Measurements from ENCODE around the gene DBX2.
"Not testable (repeated sequence)": the region's sequence is repeated elsewhere in the genome, so short reads cannot be mapped to it uniquely, and the experiment has no call there.

DBX2 gene

DNA sequence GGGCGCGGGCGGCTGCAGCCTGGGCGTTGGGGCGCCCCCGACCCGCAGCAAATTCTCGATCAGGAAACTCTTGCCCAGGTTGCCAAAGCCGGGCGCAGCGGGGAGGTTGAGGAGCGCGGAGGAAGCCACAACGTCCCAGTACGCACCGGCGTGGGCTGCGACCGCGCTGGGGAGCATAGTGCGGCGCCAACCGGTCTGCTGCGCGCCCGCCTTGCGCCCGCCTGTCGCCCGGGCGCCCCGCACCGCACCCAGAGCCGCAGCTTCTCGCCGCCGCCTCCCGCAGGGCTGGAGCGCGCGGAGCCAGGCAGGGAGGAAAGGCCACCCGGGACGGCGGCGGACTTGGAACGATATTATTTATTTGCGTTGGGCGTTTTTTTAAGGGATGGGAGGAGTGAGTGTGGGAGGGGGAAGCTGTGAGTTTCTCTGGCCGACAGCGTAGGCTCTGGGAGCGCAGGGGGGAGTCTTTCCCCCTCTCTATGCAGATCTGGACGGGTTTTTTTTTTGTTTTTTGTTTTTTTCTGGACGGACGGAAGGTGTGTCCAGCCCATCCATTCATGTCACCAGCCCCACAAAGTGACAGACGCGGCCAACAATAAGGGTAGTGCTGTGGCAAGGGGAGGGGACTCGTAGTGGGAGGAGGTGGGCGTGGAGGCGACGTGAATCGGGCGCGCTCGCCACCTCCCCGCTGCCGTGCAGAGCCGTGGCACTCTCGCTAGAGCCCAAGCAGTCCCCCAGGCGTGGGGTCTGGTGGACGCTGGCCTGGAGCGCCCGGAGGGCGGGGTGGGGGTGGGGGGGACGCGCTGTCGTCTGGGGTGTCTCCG is at the start of gene DBX2:
Gene DBX2 (minus strand): TSS at position 349 of the 821 bp plus-strand sequence. CDS start 172 bp downstream, at position 177.
- DNase-seq: no peak

DNA sequence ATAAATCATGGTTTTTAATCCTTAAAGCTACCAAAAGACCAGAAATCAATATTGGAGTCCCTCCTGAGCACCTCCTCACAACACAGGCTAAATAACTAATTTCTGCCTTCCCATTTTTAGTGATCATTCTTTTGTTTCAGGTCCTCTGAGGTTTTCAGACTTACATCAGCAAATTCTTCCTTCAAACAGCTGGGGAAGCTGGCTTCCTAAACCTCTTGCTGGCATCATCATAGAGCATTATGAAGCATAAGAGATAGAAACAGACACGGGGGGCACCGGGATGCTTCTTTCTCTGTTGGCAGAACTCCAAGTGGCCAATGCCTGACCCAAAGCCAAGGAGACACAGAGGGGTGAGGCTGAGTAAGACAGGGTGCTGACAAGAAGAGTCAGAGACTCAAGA is 47.9 kb upstream of the DBX2 start:
- DNase-seq: no peak

DNA sequence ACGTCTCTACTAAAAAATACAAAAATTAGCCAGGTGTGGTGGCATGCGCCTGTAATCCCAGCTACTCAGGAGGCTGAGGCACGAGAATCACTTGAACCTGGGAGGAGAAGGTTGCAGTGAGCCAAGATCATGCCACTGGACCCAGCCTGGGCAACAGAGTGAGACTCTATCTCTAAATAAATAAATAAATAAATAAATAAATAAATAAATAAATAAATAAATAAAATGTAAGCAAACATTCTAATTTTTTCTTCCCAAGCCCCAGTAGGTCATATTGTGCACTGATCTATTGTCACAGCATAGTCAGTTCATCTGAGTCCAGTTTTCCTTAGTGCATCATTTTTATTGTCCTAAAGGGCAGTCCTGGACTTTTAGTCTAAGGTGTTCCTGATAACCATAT is 44.5 kb upstream of the DBX2 start:
- DNase-seq: not testable (repeated sequence)

DNA sequence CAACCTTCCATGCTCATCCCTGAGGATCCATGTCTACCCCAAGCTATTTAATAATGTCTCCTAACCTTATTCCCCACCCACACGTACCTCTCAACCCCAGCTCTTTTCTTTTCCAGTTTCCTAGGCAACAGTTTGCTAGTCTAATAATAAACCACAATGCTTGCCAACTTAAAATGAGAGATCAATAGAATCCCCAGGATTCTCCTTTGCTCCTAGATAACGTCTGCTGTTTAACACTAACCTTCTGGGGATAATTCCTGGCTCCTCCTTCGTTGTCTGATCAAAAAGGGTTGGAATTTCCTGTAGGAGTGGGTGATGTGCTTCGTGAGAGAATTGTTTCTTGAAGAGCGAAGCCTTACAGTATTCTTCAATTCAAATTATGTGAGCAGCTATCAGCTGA is 42.2 kb upstream of the DBX2 start:
- DNase-seq: no peak

DNA sequence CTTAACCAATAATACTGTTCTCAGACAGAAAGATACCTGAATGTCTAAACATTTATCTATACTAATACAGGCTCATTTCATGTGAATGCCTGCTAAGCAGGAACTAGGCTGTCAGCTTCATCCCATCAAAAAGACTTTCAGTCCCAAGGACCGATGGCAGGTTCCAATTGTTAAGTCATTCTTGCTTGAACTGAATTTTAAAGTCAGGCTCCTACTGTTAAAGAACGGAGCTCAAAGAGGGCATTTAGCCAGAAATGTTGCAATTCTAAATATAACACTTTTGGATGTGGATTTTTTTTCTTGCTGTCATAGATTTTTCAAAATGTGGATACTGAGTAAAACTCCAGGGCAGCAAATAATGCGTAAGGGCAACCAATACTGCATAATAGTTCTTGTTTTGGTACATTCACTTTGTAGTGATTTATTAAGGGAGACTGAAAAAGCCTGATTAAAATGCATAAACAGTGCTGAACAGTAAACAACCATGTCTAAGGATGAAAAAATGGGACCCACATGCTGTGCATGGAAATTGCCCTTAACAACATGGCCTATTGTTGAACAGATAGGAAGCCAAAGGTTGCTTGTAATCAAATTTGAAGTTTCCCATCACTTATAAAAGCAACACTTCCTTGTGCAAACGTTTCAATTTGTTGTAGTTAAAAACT is 38.6 kb upstream of the DBX2 start:
- DNase-seq: no peak

DNA sequence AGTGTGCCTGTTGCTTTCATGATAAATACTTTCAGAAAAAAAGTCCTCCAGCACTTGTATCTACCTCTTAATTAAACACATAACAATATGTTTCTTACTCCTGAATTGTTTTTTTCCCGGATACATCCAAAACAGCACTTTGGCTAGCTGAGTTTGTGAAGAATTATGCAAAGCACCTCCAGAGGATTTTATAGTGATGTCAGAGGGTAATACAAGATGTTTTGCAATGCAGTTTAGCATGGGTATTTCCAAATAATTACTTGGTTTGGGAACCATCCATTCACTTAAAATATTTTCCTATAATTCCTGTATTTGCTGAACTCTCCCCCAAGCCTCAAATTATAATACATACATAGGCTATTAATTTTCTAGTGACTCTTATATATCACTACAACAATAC is 37.7 kb upstream of the DBX2 start:
- no peak for DNase-seq

DNA sequence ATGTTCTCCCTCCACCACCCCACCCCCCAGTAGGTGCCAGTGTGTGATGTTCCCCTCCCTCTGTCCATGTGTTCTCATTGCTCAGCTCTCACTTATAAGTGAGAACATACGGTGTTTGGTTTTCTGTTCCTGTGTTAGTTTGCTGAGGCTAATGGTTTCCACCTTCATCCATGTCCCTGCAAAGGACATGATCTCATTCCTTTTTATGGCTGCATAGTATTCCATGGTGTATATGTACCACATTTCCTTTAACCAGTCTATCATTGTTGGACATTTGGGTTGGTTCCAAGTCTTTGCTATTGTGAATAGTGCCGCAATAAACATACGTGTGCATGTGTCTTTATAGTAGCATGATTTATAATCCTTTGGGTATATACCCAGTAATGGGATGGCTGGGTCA is 33.3 kb upstream of the DBX2 start:
- DNase-seq: not testable (repeated sequence)

DNA sequence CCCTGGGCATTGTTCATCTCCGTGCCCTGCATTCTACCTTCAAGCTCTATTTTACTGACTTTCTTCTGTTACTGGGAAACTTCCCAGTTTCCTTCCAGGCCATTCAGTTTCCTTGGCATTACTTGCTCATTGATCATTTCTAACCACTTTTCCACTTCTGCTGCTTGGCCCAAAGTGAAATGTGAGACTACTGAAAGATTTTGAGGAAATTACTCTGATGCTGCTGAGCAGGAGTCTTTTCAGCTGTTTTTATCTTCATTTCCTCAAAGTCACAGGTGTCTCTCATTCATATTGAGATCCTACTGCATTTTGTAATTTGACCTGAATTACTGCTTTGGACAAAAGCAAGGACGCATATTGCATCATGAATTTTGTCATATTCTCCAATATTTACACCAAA is 26.4 kb upstream of the DBX2 start:
- no peak for DNase-seq

DNA sequence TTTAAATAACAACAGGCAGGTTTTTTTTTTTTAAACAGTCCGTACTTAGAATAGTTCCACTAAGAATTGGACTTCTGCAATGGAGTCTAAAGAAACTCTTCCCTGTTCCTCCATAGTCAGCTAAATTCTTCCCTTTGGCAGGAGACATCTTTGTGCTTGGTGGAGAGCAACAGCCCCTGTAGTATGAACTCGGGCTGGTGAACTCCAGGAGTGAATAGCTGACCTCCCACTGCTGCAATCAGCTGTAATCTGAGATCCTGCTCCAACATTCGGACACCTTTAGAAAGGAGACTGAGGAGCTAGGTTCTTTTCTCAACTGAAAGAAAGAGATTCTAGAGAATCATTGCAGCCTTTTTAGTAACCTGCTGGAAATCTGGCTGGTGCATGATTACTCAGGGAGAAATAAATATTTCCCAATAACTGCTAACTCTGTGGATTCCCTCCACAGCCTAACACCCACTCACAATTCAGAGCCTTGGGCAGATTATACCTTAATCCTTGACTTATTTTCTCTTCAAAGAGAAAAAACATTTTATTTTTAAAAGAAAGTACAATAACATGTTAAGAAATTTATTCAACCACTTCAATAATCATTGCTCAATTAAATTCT is 25.6 kb upstream of the DBX2 start:
- DNase-seq: no peak

DNA sequence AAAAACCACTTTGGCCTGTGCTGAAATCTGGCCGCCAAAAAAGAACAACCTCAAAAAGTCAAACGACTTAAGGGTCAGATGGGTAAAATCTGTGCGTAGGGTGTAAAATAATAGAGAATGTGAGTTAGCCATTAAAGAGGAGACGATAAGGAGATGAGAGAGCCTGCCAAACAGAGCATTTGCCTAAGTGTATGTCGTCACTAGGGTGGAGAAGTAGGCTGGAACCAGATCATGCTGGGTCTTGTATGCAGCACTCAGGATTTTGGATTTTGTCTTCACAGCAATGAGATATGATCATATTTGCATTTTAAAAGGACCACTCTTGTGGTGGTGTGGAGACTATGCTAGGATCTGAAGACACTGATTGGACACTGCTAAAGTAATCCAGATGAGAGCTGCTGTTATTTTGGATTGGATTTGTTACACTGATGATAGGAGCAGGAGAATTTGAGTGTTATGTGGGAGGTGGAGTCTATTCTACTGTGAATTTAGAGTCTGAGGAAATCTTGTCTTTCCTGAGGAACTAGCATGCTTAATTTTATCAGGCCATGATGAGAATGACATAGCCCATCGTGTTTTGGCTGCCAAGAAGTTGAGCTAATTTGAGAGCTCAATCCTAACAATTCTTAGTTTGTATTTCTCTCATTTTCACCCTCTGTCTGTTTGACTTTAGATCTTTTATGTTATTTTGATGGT is 24.8 kb upstream of the DBX2 start:
- no peak for DNase-seq

DNA sequence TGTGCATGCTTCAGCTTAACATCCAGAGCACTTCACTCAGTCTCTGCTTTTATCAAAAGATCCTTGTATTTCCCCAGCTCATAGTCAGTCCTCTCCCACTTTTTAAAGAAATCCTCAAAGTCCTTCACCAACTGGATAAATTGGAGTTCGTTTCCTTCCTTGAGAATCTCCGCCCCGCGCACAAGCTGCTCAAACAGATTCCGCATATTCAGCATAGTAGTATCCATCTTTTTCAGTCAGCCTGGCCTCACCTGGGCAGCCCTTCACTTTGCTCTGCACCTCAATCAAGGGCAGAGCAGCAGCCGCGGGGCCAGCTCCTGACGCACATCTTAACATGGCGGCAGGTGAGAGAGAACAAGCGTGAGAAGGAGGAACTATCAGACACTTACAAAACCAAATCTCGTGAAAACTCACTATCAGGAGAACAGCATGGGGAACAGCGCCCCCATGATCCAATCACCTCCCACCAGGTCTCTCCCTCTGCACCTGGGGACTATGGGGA is 14.3 kb upstream of the DBX2 start:
- no peak for DNase-seq

DNA sequence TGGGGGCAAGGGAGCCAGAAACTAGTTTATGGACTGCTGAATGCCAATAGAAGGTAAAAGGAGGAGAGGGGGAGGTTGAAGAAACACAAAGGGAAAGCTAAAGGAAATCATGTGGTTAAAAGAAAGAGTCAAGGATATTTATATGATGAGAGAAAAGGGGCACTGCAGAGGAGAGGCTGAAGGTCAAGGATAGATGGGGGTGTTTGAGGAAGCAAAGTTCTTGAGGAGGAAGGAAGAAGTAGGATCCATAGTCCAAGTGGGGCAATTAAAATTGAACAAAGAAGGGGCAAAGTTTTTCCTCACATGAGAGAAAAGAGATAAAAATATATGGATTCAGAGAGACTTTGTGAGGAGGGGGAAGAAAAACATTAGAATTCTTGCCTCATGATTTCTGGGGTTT is 10.1 kb upstream of the DBX2 start:
- DNase-seq: no peak

DNA sequence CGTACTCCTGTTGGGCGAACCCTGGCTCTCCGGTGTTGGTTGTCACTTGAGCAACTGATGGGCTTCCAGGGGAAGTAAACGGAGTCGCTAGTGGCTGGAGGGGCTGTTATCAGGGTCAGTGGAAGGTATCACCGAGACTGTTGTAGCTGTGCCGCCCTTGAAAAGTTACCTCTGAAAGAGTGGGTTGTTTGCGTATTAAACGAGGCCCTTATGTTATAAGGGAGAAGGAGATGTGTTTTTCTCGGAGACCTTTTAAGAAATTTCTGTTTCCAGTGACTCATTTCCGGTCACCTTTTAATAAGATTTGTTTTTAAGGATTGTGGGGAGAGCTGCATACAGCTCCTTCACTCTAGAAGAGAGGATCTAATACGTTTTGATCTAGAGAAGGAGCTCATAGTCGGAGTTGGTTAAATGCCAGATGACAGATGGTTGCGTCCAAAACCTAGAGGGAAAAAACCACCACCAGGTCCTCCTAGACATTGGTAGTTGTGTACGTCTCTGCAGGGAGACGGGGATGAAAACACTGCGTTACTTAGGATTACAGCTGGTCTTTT is 750 bp upstream of the DBX2 start:
- DNase-seq: no peak

DNA sequence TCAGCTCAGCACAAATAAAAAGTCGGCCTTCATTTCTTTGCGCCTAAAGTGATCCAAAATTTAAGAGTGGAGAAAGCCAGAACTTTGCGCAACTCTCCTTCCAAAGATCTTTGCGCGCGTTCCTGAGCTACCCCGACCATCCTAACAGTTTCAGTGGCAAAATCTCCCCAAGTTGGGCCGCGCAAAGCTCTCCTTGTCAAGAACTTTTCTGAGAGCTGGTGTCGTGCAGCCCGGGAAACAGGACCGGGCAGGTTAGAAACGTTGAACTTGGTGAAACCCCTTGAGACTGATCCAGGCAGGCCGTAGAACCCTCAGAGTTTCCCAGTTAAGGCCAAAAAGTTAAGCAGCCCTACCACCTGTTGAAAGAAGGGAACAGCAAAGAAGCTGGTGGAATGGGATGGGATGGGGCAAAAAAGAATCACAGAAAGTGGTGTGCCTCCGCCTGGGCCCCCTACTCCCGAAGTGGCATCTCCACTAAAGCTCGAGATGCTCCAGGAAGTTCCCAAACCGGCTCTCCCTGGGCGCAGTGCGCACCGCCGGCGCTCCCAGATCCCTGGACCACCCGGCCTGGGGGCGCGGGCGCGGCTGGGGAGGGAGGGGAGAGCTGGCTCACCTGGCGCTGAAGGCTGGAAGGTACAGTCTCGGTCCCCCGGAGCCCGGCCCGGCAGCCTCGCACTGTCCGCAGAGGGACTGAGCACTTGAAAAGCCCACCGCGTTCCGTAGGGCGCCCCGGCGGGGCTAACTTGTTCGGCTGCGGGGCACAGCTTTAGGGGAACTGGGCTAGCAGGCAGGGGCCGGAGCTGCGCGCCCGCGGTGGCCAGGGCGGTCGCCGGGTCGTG is 768 bp downstream of the DBX2 start:
- no peak for DNase-seq

DNA sequence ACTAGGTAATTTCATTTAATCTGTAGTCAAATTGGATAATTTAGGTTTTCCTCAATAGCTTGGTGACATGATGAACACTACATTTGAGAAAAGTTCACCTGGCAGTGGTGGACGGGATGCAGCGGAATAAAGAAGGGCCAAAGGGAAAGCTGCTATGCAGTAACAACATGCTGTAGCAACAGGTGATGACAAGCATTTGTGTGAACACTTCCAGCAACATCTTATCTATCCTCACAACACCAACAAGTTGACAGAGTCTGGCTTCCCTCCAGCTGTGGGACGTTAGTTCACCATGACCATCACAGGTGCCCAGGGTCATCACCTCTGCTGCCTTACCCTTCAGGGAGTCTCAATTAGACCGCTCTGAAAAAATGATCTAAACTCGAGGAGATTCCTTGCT is 8.3 kb downstream of the DBX2 start:
- DNase-seq: no peak

DNA sequence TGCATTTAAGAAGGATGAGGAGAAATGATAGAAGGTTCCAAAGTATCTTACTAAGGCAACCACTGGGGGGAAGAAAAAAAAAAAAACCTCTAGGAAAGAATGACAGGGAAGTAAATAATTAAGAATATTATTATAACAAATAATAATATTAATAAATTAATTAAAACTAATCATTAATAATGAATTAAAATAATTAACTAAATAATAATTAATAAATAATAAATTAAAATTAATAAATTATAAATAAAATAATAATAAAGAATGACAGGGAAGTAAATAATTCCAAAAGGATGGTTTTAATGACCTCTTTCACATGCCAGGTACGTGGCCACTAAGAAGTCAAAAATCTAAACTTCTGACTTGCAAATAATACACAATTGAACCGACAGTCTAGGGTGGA is 9.9 kb downstream of the DBX2 start:
- DNase-seq: no peak

DNA sequence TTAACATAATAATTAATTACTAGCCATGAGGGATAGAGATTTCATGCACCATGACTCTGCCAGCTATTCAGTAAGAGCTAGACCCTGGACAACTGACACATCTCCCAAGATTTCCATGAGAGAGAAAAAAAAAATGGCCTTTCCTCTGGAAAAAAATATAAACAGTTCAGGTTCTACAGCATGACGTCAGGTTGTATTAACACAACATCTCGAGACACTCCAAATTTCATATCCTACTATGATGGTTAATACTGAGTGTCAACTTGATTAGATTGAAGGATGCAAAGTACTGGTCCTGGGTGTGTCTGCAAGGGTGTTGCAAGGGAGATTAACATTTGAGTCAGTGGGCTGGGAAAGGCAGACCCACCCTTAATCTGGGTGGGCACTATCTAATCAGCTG is 11.1 kb downstream of the DBX2 start:
- DNase-seq: no peak

DNA sequence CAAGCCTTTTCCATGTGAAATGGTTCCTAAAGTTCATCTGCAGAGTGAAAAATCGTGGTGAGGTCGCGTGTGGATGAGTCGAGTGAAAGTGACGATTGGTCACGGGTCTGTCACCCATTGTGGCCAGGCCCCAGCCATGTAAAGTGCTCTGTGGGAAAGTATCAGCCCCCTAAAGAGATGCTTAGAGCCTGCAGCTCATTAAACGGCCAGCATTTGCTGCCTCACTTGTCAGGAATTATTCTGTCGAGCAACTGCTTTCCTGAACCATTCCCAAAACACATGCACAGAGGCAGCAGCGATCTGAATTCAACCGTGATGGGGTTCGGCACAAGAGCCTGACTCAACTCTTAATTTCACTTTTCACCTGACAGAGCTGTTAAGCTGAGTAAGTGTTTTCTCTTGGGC is 16.0 kb downstream of the DBX2 start:
- no peak for DNase-seq

DNA sequence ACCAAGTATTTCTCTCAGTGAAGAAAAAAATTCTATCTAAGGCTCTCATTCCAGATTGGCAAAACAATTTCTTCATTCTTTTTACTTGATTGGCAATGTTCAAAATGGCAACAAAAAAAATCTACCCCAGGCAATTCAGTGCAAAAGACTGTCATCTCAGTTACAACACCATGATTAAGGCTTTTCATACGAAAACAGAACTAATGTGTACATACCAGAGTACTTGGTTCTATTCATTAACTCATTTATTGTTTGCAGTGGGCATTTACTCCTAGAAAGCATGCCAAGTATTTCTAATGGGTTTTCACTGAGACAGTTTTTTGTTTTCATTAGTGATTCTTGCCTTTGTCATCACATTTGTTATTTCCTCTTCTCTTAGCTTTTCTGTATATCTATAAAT is 33.0 kb downstream of the DBX2 start:
- no peak for DNase-seq

DNA sequence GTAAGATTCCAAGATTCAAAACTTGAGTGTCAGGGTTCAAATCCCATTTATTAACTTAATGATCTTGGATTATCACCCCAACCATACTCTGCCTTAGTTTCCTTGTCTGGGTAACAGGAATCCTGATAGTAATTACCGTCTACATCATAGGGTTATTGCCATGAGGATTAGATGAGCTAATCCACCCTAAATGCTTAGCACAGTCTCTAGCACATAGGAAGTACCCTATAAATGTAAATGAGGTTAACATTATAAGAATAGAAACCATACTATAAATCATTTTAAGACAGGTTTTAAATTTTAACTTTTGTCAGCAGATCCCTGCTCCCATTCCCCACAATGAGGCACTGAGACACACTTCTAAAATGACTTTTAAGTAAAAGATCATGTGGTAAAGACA is 36.5 kb downstream of the DBX2 start:
- DNase-seq: no peak

DNA sequence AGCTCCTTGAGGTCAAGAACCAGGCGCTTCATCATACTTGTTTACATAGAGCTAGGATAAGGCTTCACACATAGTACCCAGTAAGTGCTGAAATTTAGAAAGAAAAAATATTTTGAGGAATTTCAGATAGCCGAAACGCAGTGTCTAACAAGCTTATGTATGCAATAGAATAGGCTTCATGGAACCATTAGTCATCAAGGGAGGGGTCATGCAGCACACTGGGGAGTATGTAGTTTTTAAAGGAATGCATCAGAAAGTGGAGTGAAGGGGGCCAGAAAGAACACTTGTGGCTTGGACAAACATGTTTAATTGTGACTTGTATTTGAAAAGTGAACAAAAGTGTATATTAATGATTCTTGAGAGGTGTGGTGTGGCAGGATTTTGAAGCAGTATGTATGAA is 38.1 kb downstream of the DBX2 start:
- DNase-seq: no peak

DNA sequence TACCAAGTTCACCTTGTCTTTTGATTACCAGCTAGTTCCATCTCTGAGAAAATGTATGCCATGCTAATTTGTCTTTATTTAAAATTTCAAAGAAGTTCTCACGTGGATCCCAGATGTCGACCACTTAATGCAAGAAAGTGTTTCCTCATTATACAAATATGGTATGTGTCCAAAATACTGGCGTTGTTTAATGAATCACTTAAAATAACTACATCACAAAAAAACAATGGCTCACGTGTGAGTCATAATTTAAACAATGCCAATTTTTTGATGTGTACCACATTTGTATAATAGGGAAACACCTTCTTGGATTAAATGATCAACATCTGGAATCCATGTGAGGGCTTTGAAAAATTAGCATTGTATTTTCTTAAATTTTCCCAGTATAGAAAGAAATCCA is 40.8 kb downstream of the DBX2 start:
- DNase-seq: no peak

All from stimulated activated CD4-positive, alpha-beta T cell treated with anti-CD3 and anti-CD28 coated beads, Interleukin-12 subunit alpha, Interleukin-12 subunit beta, amount 100 ng/mL, for 4 hours (primary cell).